K562 (cell line): Measurements from ENCODE around the gene P2RY11. TPM values are rescaled to one million over a fixed set of nuclear protein-coding genes. Genes with fewer than 3 reads are reported as not detected.

ENCODE experiments used
- ATAC-seq: fragments of 200-7000 bp; cut with Tn5 transposase; 3 replicates; pipeline ENCODE4 v1.9.1; 2020; ENCODE audit warnings: moderate library complexity
- BruUV-seq: library from RNA; stranded (reverse); fragments of 400-500 nt; replicated peaks from 2 replicates; lab custom pipeline; 2021; lab: Mats Ljungman, UMichigan
- CTCF ChIA-PET: fragments of 300-600 bp; formaldehyde crosslinking; extraction: SDS; loops from one replicate; lab custom pipeline; 2021; ENCODE audit warnings: low intra/inter-chr PET ratio; lab: Yijun Ruan, JAX
- POLR2A ChIA-PET: fragments of 300-600, 350-650 bp; sonication (Branson Sonifier 250); formaldehyde crosslinking; extraction: SDS; loops from one replicate; lab custom pipeline; 2021; ENCODE audit warnings: antibody characterized with exemption, inconsistent platforms; lab: Yijun Ruan, JAX
- DNase-seq, 4 experiments: peaks; one replicate each; pipeline versions ENCODE4 v3.0.0 to v3.0.0-alpha.2; 2011 to 2018; ENCODE audit warnings: low spot score in 3 of 4, mixed read lengths in 3 of 4; ENCODE audit errors: extremely low read depth in 1 of 4
- FAIRE-seq: peaks from 2 replicates; lab custom pipeline; 2011; peaks lifted over from hg19 to GRCh38; lab: Jason Lieb, UNC
- H2AFZ ChIP-seq: 2 replicates; pipeline ENCODE4 v1.6.0; 2011; ENCODE audit warnings: low read depth, low read length, control low read depth, inconsistent platforms
- H3K27ac ChIP-seq: fragments of 200-600 bp; 3 replicates; pipeline ENCODE4 v1.8.0; 2011; ENCODE audit warnings: low read depth, mild to moderate bottlenecking, control low read depth, inconsistent platforms, low read length, moderate library complexity, mixed read lengths; ENCODE audit errors: extremely low read depth
- H3K27me3 ChIP-seq, 2 experiments: fragments of 300-600 bp in 1 of 2; 2 replicates in 1 of 2; 3 replicates in 1 of 2; pipeline versions ENCODE4 v1.6.0 to v1.8.0; 2011; ENCODE audit warnings: inconsistent platforms in 2 of 2, low read length in 2 of 2, mild to moderate bottlenecking in 1 of 2, mixed read lengths in 1 of 2, moderate library complexity in 1 of 2; ENCODE audit not compliant: control insufficient read depth in 2 of 2, insufficient read depth in 2 of 2
- H3K36me3 ChIP-seq: fragments of 300-600 bp; 3 replicates; pipeline ENCODE4 v1.8.0; 2011; ENCODE audit warnings: mild to moderate bottlenecking, low read length, inconsistent platforms; ENCODE audit not compliant: control insufficient read depth, insufficient read depth
- H3K4me1 ChIP-seq, 2 experiments: fragments of 200-600 bp in 1 of 2; replicated peaks in 1 of 2; 2 replicates in 1 of 2; 3 replicates in 1 of 2; pipeline versions ENCODE4 v1.5.1 to v1.8.0; 2011; ENCODE audit warnings: inconsistent platforms in 2 of 2, low read length in 2 of 2, mild to moderate bottlenecking in 1 of 2, mixed read lengths in 1 of 2, moderate library complexity in 1 of 2; ENCODE audit not compliant: control insufficient read depth in 2 of 2, insufficient read depth in 2 of 2
- H3K4me2 ChIP-seq: 2 replicates; pipeline ENCODE4 v1.6.1; 2011; ENCODE audit warnings: low read length, control low read depth, inconsistent platforms, mixed read lengths; ENCODE audit not compliant: insufficient read depth
- H3K4me3 ChIP-seq: fragments of 200-600 bp; sonication (generic), shearing (Covaris generic); 2 replicates; pipeline ENCODE4 v1.5.1; 2016; ENCODE audit warnings: control low read depth, inconsistent platforms
- H3K79me2 ChIP-seq: fragments of 200-600 bp; 3 replicates; pipeline ENCODE4 v1.8.0; 2011; ENCODE audit warnings: low read length, inconsistent platforms; ENCODE audit not compliant: control insufficient read depth, insufficient read depth
- H3K9ac ChIP-seq, 2 experiments: 2 replicates each; pipeline versions ENCODE4 v1.6.0 to v1.6.1; 2011; ENCODE audit warnings: low read depth in 2 of 2, low read length in 2 of 2, control low read depth in 1 of 2, inconsistent platforms in 1 of 2, mild to moderate bottlenecking in 1 of 2, mixed read lengths in 1 of 2; ENCODE audit not compliant: insufficient read depth in 1 of 2
- H3K9me1 ChIP-seq: one replicate; pipeline ENCODE4 v1.6.0; 2011; ENCODE audit warnings: inconsistent platforms, mild to moderate bottlenecking, low read length, moderate library complexity; ENCODE audit not compliant: control insufficient read depth, insufficient read depth
- H3K9me3 ChIP-seq: replicated peaks from 2 replicates; pipeline ENCODE4 v1.5.1; 2011; ENCODE audit warnings: low read depth, low read length, inconsistent platforms; ENCODE audit not compliant: control insufficient read depth, insufficient read depth
- H4K20me1 ChIP-seq: replicated peaks from 2 replicates; pipeline ENCODE4 v1.6.1; 2011; ENCODE audit warnings: low read length, inconsistent platforms, mixed read lengths; ENCODE audit not compliant: control insufficient read depth, insufficient read depth
- KLF13 ChIP-seq: fragments of 450-650 bp; IDR thresholded peaks from 2 replicates; pipeline ENCODE4 v1.6.1; 2016; ENCODE audit warnings: missing genetic modification characterization, low read depth, mild to moderate bottlenecking, missing compliant biosample characterization, moderate library complexity, borderline replicate concordance
- POLR2G ChIP-seq: fragments of 200-400 bp; formaldehyde crosslinking; IDR thresholded peaks from 2 replicates; pipeline ENCODE4 v1.6.1; 2017; ENCODE audit warnings: low read depth, mild to moderate bottlenecking, antibody characterized with exemption, low read length, moderate library complexity
- RBFOX2 ChIP-seq: fragments of 200-400 bp; formaldehyde crosslinking; IDR thresholded peaks from 2 replicates; pipeline ENCODE4 v1.6.1; 2017; ENCODE audit warnings: low read depth, mild to moderate bottlenecking, low read length, moderate library complexity
- ZNF143 ChIP-seq: sonication (generic); formaldehyde crosslinking; IDR thresholded peaks from 2 replicates; pipeline ENCODE4 v1.9.0; 2022; ENCODE audit warnings: mild to moderate bottlenecking, missing genetic modification reagents
- WGBS: fragments of 100-300 bp; shearing (Covaris generic); methylation state at CpG from one replicate; pipeline ENCODE4 v1.1.6; 2016; ENCODE audit warnings: low coverage, mixed read lengths; ENCODE audit not compliant: insufficient coverage; ENCODE audit errors: missing lambda C conversion rate; 5-methylcytosine and 5-hydroxymethylcytosine counted together
- in situ Hi-C: fragments of 300-500 bp; cut with MboI; formaldehyde crosslinking; loops from 4 replicates; pipeline ENCODE4 v1.15.0; 2018; ENCODE audit warnings: inconsistent platforms, mixed read lengths
- intact Hi-C: fragments of 100-400 bp; cut with micrococcal nuclease; formaldehyde crosslinking; loops from 2 replicates; pipeline ENCODE4 v1.14.2; 2022
- polyA plus RNA-seq, 8 experiments: library from polyadenylated mRNA; depleted of rRNA in 4 of 8; stranded (reverse) in 5 of 8; unstranded in 3 of 8; fragments of >200 nt; fragmentation: Nextera tagmentation in 2 of 8; fragmentation: Illumina TruSeq in 1 of 8; extraction: Ambion mirVana in 2 of 8; extraction: Trizol in 1 of 8; gene quantifications; 2 replicates each; pipeline versions ENCODE4 v1.2.1 to v1.2.3, GENCODE V29; 2011 to 2014; ENCODE audit warnings: inconsistent platforms in 1 of 8, missing spikeins in 1 of 8
- total RNA-seq, 7 experiments: library from RNA; depleted of rRNA in 6 of 7; stranded (reverse); fragments of >200 nt in 6 of 7; fragmentation: Illumina TruSeq in 2 of 7; extraction: Trizol in 2 of 7; gene quantifications; 2 replicates each; pipeline versions ENCODE4 v1.2.1 to v1.2.3, GENCODE V29; 2011 to 2021; ENCODE audit warnings: low replicate concordance in 1 of 7

P2RY11 gene
- total and polyA plus RNA-seq, 9 of the 15 experiments (the other 6 are each of a cell fraction or from before 2014, with no cell fraction given), result 0.03 to 10.1 (median 1.5) TPM

GRCh38 chr19:10110076-10110971 is 1.2 kb upstream of the P2RY11 start:
- no peak overlapping the region for H3K4me3 ChIP-seq
- H3K9ac ChIP-seq, result peak overlapping the region in 1 of 2 experiments; percentile 57; a peak in 1 of 4 replicates
- ChIA-PET POLR2A (interaction anchor here (0.5 to 1.2 kb wide), 2 partner anchors 11 to 994 kb away, joined by 4 to 6 read pairs; no protein-coding TSS in a partner anchor), CTCF (no interaction called here)
- WGBS, result 95% methylated on average over 28 of the region's 44 CpGs
- H3K79me2 ChIP-seq, result peaks cover 37% of the 10 kb centered on the region
- ATAC-seq (no peak), FAIRE-seq (no peak), DNase-seq (peak in 1 of 4 experiments; percentile 7)
- H3K4me2 ChIP-seq, result no peak overlapping the region
- BruUV-seq, result no TSS peak
- intact Hi-C loops, result loop anchor here (5.0 kb wide), 1 partner anchor 178 kb away; no protein-coding TSS in a partner anchor
- H2AFZ ChIP-seq, result no peak overlapping the region
- no peak overlapping the region for H3K27ac ChIP-seq
- H3K9me3 ChIP-seq, result no peaks in the 10 kb centered on the region
- no peaks in the 10 kb centered on the region for H3K27me3 ChIP-seq
- in situ Hi-C loops, result no loop called here
- H3K4me1 ChIP-seq, result peaks cover 9 to 79% of the 10 kb centered on the region in 2 experiments
- no peak for TF ChIP-seq KLF13 (tag)
- peak; percentile 52; the same call in 1 of the 2 replicates for TF ChIP-seq POLR2G
- TF ChIP-seq RBFOX2, result peak; percentile 73
- TF ChIP-seq ZNF143, result 0 out of 2 replicates have a peak, but pooled peaks have one; percentile 24
- no peaks in the 10 kb centered on the region; the same call in 1 of the 2 replicates for H4K20me1 ChIP-seq
- H3K36me3 ChIP-seq, result peaks cover 58% of the 10 kb centered on the region
- H3K9me1 ChIP-seq, result no peaks in the 10 kb centered on the region
